ENCODE measurements around the gene FADS6.

Gene FADS6

DNA sequence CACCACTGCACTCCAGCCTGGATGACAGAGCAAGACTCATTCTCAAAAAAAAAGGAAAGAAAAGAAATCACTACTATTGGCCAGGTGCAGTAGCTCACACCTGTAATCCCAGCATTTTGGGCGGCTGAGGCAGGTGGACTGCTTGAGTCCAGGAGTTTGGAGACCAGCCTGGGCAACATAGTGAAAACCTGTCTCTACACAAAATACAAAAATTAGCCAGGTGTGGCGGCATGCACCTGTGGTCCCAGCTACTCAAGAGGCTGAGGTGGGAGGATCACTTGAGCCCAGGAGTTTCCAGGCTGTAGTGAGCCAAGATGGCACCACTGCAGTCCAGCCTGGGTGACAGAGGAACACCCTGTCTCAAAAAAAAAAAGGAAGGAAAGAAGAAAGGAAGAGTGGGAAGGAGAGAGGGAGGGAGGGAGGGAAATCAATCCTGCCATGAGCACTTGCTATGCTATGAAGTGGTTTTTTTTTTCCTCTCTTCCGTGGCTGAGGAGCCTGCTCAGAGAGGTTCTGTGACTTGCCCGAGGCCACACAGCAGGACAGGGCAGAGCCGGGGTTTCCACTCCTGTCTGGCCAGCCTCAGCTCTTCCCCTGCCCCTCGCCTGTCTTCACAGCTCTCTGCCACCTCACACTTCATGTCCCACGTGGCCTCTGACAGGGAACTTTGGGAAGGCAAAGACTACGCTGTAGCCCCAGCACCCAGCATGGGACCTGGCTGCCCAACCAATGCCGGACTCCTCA, 44.6 kb downstream of the FADS6 start:
- peaks cover 10% of the 10 kb centered on the region for H3K4me1 Mint-ChIP-seq (ENCODE audit: low read depth)
- H3K27ac Mint-ChIP-seq = peak overlapping the region; percentile 15
- peaks cover 3% of the 10 kb centered on the region for H3K36me3 Mint-ChIP-seq (ENCODE audit: low read depth)
- peaks cover 27% of the 10 kb centered on the region for H3K27me3 Mint-ChIP-seq
- DNase-seq = no peak
- no peak overlapping the region for H3K4me3 Mint-ChIP-seq
- H3K9me3 Mint-ChIP-seq = no peaks in the 10 kb centered on the region

DNA sequence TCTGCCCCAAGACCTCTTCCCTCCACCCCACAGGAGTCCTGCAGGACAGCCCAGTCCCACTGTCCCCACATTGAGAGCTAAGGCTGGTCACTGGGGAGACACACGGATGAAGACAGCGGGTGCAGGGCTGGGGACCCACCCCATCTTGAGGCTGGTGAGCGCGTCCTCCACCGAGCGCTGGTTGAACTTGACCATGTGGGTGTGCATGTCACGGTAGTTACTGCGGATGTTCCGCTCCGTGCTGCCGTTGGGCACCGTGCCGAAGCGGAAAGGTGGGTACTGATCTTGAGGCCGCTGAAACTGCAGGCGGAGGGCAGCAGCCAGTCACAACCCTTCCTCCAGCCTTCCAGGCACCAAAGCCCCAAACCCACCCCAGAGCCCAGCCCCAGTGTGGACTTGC, 46.8 kb downstream of the FADS6 start:
- Mint-ChIP-seq H3K9me3 (no peaks in the 10 kb centered on the region), H3K27ac (no peak overlapping the region), H3K27me3 (peaks cover 28% of the 10 kb centered on the region), H3K36me3 (ENCODE audit: low read depth) (peaks cover 3% of the 10 kb centered on the region), H3K4me3 (no peak overlapping the region), H3K4me1 (ENCODE audit: low read depth) (peaks cover 6% of the 10 kb centered on the region)
- no peak for DNase-seq

DNA sequence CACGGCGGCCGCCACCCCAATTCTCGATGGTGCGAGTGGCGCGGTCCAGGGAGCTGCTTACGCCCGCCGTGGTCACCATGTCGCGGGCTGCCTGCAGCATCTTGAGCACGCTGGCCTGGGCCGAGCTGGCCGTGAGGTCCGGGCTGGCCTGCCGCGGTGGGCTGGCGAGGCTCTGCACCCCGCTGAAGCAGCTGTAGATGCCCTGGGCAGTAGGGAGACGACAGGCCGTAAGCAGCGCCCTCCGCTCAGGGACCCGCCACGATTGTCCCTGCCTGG, 50.1 kb downstream of the FADS6 start:
- Mint-ChIP-seq H3K36me3 (ENCODE audit: low read depth) (peaks cover 6% of the 10 kb centered on the region), H3K4me3 (no peak overlapping the region), H3K9me3 (no peaks in the 10 kb centered on the region), H3K4me1 (ENCODE audit: low read depth) (peaks cover 18% of the 10 kb centered on the region), H3K27ac (no peak overlapping the region), H3K27me3 (peaks cover 23% of the 10 kb centered on the region)
- DNase-seq = no peak

DNA sequence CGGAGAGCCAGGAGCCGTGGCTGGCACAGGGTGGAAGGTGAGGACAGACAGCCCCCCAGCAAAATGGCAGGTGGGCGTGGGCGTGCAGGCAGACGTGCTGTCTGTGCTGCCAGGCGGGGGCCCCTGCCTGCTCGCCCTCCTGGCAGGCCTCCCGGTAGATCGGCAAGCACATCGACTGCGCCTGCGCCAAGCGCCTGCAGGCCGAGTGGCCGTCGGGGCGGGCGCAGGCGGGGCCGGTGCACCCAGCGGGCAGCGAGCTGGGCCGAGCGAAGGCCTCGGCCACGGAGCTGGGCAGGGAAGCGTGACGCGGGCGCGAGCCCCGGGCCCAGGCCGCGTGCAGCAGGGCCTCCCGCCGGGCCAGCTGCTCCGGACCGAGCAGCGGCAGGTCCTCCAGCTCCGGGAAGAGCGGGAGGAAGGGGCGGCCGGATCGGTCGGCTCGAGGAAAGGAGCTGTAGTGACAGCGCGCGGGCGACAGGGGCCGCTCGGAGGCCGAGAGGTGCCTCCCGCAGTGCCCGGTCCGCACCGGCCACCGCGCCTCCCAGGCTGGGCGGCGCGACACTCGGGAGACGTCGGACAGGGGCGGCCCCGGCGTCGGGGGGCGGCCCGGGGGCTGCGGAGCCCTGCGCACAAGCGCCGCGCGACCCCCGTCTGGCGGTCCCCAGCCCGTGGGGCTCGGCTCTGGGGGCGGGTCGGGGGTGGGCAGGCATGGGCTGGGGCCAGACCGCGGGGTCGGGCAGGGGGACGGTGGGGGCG, 50.7 kb downstream of the FADS6 start:
- H3K27me3 Mint-ChIP-seq = peaks cover 23% of the 10 kb centered on the region
- H3K27ac Mint-ChIP-seq = no peak overlapping the region
- no peaks in the 10 kb centered on the region for H3K9me3 Mint-ChIP-seq
- H3K36me3 Mint-ChIP-seq (ENCODE audit: low read depth) = peaks cover 11% of the 10 kb centered on the region
- no peak overlapping the region for H3K4me3 Mint-ChIP-seq
- DNase-seq = no peak
- peaks cover 18% of the 10 kb centered on the region for H3K4me1 Mint-ChIP-seq (ENCODE audit: low read depth)

DNA sequence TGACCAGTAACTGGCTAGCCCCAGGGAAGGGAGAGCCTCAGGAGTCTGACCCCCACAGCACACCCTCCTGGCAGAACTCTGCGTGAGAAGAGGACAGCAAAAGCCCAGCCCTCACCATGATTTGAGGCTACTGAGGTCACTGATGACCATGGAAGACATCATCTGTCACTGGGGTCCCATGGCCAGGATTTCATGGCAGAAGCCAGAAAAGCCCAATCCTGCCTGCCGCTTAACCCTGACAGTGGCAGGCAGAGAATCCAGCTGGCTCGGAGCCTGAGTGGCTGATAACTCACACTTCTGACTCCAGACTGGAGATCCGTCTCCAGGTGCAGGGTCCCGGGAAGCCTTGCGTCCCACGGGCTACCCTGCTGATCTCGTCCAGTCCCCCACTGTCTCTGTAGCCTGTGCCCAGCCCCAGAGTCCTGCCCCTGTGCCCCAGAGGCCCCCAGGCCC, 51.3 kb downstream of the FADS6 start:
- Mint-ChIP-seq H3K4me1 (ENCODE audit: low read depth) (peaks cover 18% of the 10 kb centered on the region), H3K4me3 (no peak overlapping the region), H3K36me3 (ENCODE audit: low read depth) (peaks cover 15% of the 10 kb centered on the region), H3K9me3 (no peaks in the 10 kb centered on the region), H3K27me3 (peaks cover 23% of the 10 kb centered on the region), H3K27ac (no peak overlapping the region)
- DNase-seq = no peak

DNA sequence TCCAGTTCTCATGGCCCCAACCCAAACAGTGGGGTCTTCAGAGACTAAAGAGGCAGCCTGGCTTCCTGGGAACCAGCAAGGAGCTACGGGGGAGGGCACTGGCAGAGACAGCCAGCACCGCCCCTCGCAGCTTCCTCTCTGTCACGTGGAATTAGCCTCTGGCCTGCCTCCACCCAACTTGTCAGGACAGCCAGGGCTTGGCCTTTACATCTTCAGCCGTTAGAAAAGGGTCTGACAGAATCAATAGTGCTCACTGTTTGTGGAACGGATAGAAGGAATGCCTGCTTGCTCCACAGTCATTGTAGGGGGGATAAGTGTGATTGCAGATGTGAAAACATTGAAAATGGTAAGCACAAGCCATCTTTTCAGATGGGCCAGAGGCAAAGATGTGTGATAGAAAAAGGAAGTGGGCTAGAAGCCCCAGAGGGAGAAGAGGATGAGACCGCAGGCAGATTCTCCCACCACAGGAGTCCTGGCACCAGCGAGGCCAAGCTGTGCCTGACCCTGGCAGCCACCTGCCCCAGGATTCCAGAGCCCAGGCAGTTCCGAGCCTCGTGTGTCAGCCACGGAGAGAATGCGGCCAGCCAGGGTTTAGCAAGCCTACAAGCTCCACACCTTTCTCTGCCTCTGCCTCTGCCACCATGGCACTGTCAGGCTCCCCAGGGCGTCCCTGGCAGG, 52.3 kb downstream of the FADS6 start:
- H3K4me1 Mint-ChIP-seq (ENCODE audit: low read depth) = peaks cover 18% of the 10 kb centered on the region
- H3K27me3 Mint-ChIP-seq = peaks cover 23% of the 10 kb centered on the region
- H3K4me3 Mint-ChIP-seq = no peak overlapping the region
- DNase-seq = no peak
- peaks cover 25% of the 10 kb centered on the region for H3K36me3 Mint-ChIP-seq (ENCODE audit: low read depth)
- no peak overlapping the region for H3K27ac Mint-ChIP-seq
- no peaks in the 10 kb centered on the region for H3K9me3 Mint-ChIP-seq

DNA sequence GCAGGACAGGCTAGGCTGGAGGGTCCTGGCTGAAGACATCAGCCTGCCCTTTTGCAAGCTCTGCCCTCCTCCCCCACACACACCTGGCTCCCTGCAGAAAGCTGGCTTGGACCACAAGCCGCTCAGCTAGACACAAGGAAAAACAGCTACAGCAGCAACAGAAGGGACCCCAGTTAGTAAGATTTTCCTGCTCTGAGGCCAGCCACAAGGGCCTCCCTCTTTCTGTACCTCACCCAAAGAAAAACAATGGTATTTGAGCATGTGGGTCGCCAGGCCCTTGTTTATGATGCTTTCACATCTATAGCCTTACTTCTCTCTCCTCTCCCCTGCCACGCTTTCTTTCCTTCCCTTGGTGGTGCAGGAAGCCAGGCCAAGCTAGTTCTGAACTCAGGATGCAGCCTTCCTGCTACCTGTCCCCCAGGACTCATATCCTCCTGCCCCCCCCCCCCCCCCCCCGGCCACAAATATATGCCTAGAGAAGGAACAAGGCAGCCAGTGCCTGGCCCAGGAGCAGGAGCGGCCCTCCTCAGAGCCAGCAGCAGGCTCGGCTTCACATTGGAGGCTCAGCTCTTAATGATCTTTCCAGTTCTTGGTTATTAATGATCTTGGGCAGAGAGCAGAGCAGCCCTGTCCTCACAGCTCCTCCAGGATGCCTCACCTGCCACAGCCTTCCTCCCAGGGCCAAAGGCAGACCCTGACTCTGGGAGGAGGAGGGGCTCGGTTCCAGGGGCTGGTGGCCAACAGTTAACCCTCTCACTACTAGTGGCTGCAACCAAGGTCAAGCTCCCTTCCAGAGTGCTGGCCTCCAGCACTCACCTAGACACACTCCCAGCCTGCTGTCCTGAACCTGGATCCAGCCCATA, 53.2 kb downstream of the FADS6 start:
- Mint-ChIP-seq H3K36me3 (ENCODE audit: low read depth) (peaks cover 33% of the 10 kb centered on the region), H3K9me3 (no peaks in the 10 kb centered on the region), H3K4me1 (ENCODE audit: low read depth) (peaks cover 18% of the 10 kb centered on the region), H3K27me3 (peaks cover 23% of the 10 kb centered on the region), H3K4me3 (no peak overlapping the region), H3K27ac (no peak overlapping the region)
- no peak for DNase-seq

DNA sequence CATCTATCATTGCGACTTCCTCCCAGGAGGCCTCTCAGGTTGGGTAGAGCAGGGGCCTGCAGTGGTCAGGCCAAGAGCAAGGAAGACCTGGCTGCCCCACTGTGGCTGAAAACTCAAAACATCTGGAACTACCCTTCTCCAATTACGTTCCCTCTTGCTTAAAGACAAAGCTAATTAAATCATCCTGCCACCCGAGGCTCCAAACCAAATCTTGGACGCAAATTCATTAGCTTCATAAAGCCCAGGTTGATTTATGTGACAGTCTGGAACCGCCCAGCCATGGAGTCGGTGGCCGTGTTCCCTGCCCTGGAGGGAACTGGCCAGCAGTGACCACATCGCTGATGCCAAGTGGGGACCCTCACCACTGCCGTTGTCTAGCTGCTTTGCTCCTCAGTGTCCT, 55.2 kb downstream of the FADS6 start:
- H3K27me3 Mint-ChIP-seq = peaks cover 14% of the 10 kb centered on the region
- H3K36me3 Mint-ChIP-seq (ENCODE audit: low read depth) = peaks cover 33% of the 10 kb centered on the region
- H3K9me3 Mint-ChIP-seq = no peaks in the 10 kb centered on the region
- H3K4me1 Mint-ChIP-seq (ENCODE audit: low read depth) = peaks cover 18% of the 10 kb centered on the region
- no peak overlapping the region for H3K27ac Mint-ChIP-seq
- H3K4me3 Mint-ChIP-seq = no peak overlapping the region
- DNase-seq = no peak

DNA sequence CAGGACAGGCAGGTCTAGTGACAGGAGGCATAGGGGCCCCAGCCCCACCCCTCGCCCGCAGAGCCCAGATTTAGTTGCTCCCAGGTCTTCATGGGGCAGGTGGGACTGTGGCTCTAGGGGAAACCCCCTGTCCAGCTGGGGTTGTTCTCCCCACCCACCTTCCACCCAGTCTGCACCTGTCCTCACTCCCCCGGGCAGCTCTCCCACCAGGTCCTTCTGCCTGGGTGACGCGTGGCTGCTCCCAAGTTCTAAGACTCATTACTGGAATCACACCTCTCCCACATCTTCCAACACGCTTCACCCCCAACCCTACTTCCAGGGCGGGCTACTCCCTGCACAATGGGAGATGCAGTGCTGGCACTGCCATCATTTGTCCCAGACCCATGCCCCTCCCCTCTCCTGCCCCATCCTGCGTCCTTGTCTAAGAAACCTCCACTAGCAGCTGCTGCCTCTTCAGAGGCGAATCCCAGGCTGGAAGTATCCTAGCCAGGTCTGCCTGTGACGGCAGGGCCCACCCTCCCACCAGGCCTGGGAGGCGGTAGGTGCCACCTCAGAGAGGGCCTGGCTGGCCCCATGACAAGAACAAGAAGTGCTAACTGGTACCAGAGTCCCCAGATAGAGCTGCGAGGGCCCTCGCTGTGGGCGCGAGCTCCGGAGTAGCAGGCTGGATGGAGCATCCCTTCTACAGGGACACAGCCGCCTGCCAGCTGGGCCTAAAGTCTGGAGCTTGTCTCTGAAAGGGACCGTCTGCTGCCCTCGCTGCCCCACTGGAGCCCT, 56.6 kb downstream of the FADS6 start:
- Mint-ChIP-seq H3K27ac (no peak overlapping the region), H3K36me3 (ENCODE audit: low read depth) (peaks cover 38% of the 10 kb centered on the region)

DNA sequence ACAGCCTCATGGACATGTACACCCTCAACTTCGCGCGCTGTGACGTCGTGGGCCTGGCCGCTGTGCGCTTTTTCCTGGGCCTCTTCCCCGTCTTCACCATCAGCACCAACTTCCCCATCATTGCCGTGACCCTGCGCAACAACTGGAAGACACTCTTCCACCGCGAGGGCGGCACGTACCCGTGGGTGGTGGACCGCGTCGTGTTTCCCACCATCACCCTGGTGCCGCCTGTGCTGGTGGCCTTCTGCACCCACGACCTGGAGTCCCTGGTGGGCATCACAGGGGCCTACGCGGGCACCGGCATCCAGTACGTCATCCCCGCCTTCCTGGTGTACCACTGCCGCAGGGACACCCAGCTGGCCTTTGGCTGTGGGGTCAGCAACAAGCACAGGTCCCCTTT, 57.2 kb downstream of the FADS6 start:
- no peak for DNase-seq
- H3K4me1 Mint-ChIP-seq (ENCODE audit: low read depth) = peaks cover 11% of the 10 kb centered on the region
- H3K36me3 Mint-ChIP-seq (ENCODE audit: low read depth) = peaks cover 40% of the 10 kb centered on the region
- no peaks in the 10 kb centered on the region for H3K9me3 Mint-ChIP-seq
- no peak overlapping the region for H3K27ac Mint-ChIP-seq
- peaks cover 2% of the 10 kb centered on the region for H3K27me3 Mint-ChIP-seq
- H3K4me3 Mint-ChIP-seq = no peak overlapping the region

More for the DNA sequence above, 56.6 kb downstream of the FADS6 start:
- peaks cover 8% of the 10 kb centered on the region for H3K27me3 Mint-ChIP-seq
- no peaks in the 10 kb centered on the region for H3K9me3 Mint-ChIP-seq
- no peak overlapping the region for H3K4me3 Mint-ChIP-seq
- peaks cover 12% of the 10 kb centered on the region for H3K4me1 Mint-ChIP-seq (ENCODE audit: low read depth)
- DNase-seq = no peak

DNA sequence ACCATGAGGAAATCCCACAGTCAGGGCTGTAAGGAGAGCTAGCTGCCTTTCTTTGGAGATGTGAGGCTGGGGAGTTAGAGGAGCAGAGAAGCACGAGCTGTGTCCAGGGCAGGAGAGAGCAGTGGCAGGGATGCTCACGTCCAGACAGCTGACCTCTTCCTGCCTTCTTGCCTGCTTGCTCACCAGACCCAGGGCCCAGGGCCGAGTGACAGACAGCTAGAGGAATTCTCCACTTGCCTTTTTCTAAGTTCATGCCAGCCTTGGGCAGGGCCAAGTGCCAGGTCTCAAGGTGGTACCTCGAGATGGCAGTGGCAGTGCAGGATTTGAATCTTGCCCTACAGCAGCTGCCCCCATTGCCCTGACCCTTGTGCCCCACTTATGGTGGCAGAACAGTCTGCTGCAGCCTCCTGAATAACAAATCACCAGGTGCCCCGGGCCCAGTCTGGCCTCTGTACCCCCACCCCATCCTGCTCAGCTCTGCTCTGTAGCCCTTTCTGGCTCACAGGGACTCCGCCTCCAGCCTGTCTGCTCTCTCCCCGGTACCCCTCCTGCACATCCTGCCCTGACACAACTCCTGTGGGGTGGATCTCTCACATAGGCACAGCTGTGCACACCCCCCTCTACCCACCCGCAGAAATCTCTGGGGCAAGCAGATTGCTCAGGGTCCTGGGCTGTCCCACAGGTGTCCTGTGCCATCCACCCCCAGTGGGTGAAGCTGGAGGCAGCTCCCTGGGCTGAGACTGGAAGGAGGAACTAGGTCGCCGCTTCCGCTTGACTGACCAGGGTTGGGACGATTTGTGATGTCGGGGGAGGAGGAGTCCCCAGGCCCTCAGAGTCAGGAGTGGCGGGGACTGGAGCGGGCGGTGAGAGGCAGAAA, 59.7 kb downstream of the FADS6 start:
- Mint-ChIP-seq H3K27me3 (no peaks in the 10 kb centered on the region), H3K4me3 (no peak overlapping the region), H3K4me1 (ENCODE audit: low read depth) (no peaks in the 10 kb centered on the region), H3K27ac (no peak overlapping the region), H3K36me3 (ENCODE audit: low read depth) (peaks cover 56% of the 10 kb centered on the region), H3K9me3 (no peaks in the 10 kb centered on the region)
- no peak for DNase-seq

DNA sequence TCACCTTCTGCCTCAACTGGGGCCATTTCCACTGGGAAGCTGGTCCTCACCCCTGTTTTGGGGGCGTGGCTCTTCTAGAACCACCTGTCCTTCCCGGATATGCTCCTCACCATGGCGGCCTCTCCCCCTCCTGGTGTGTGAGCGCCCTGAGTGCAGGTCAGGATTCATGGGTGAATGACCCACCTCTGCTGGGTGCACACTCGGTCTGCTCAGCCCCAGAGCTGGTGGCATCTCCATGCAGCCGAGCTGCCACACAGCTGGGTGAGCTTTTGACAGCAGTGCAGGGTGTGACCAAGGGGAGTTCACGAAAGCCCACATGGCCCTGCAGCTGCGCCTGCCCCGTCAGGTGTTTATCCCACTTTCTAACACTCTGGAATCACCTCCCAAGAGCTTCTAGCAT, 61.0 kb downstream of the FADS6 start:
- no peaks in the 10 kb centered on the region for H3K27me3 Mint-ChIP-seq
- H3K27ac Mint-ChIP-seq = no peak overlapping the region
- H3K4me1 Mint-ChIP-seq (ENCODE audit: low read depth) = no peaks in the 10 kb centered on the region
- H3K36me3 Mint-ChIP-seq (ENCODE audit: low read depth) = peaks cover 50% of the 10 kb centered on the region
- no peaks in the 10 kb centered on the region for H3K9me3 Mint-ChIP-seq
- H3K4me3 Mint-ChIP-seq = no peak overlapping the region
- DNase-seq = no peak
